VCaP (cell line): ENCODE results near the gene MNDA.
"Not testable (repeated sequence)": the region's sequence is repeated elsewhere in the genome, so short reads cannot be mapped to it uniquely, and the experiment has no call there.

Experiments
- H3K27ac ChIP-seq: fragments of 450-650 bp; 2 replicates; pipeline ENCODE4 v1.5.1; 2017
- TF ChIP-seq, protein P1 (sequence below): fragments of 450-650 bp; conservative IDR thresholded peaks from 2 replicates; pipeline ENCODE4 v1.5.1; 2017; ENCODE audit warnings: mild to moderate bottlenecking, moderate library complexity

MNDA gene

DNA sequence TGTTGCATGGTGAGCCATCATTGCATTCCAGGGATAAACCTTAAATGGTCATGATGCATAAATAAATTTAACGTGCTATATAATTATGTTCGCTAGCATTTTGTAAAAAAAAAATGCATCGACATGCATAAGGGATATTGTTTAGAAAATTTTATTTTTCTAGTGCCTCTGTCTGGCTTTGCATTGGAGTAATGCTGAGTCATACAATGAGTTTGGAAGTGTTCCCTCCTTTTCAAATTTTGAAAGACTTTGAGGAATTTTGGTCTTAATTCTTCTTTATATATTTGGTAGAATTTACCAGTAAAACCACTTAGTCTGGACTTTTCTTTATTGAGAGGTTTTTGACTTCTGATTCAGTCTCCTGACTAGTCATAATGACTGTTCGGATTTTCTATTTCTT lies 4.9 kb downstream of the MNDA start:
- no peak overlapping the region for H3K27ac ChIP-seq
- TF ChIP-seq, protein P1, sequence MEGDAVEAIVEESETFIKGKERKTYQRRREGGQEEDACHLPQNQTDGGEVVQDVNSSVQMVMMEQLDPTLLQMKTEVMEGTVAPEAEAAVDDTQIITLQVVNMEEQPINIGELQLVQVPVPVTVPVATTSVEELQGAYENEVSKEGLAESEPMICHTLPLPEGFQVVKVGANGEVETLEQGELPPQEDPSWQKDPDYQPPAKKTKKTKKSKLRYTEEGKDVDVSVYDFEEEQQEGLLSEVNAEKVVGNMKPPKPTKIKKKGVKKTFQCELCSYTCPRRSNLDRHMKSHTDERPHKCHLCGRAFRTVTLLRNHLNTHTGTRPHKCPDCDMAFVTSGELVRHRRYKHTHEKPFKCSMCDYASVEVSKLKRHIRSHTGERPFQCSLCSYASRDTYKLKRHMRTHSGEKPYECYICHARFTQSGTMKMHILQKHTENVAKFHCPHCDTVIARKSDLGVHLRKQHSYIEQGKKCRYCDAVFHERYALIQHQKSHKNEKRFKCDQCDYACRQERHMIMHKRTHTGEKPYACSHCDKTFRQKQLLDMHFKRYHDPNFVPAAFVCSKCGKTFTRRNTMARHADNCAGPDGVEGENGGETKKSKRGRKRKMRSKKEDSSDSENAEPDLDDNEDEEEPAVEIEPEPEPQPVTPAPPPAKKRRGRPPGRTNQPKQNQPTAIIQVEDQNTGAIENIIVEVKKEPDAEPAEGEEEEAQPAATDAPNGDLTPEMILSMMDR, result no peak

DNA sequence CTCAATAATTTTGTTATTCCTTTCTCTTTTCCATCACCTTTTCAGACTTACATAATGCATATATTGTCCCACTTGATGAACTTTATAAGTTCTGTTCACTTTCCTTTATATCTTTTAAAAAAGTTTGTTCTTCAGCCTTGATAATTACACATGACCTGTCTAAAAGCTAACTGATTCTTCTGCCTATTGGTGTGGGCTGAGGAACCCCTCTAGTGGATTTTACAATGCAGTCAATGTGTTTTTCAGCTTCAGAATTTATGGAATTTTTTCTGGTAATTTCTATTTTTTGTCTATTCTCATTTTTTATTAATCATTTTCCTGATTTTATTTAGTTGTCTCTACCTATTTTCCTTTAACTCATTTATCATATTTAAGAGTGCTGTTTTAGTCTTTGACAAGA lies 7.5 kb downstream of the MNDA start:
- TF ChIP-seq, protein P1, result no peak
- H3K27ac ChIP-seq, result no peak overlapping the region

DNA sequence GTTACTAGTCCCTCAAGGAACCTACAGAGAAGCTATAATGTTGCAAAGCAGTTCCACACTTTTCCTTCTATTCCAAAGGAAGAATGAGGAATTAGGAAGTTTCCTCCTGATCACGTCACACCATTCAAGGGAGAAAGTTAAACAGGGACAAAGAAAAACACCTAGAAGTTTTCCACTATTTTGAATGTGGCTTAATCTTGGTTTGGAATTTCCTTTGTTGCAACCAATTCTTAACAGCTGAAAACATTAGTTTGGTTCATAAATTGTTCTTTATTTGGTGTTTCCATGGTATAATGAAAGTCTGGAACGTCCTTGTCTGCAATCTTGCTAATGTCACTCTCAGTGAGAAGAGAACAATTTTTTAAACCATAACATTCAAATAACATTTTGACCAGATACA lies 8.4 kb downstream of the MNDA start:
- TF ChIP-seq, protein P1, result no peak
- H3K27ac ChIP-seq, result no peak overlapping the region

DNA sequence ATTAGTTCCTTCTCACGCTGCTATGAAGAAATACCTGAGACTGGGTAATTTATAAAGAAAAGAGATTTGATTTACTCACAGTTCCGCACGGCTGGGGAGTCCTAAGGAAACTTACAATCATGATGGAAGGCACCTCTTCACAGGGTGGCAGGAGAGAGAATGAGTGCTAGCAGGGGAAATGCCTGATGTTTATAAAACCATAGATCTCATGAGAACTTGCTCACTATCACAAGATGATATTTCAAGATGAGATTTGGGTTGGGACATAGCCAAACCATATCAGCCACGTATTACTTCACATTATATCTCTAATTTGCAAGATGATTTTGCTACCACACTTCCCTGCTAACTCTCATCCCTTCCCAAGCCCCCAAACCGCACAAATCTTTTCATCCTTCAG lies 9.1 kb downstream of the MNDA start:
- TF ChIP-seq, protein P1, result no peak
- no peak overlapping the region for H3K27ac ChIP-seq

DNA sequence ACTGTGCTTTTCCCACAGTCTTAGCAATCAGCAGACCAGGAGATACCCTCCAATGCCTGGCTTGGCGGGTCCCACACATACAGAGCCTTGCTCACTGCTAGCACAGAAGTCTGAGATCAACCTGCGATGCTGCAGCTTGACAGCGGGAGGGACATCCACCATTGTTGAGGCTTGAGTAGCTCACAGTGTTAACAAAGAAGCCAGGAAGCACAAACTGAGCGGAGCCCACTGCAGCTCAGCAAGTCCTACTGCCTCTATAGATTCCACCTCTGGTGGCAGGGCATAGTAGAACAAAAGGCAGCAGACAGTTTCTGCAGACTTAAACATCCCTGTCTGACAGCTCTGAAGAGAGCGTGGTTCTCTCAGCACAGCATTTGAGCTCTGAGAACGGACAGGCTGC lies 33.4 kb downstream of the MNDA start:
- TF ChIP-seq, protein P1, result no peak
- no peak overlapping the region for H3K27ac ChIP-seq

DNA sequence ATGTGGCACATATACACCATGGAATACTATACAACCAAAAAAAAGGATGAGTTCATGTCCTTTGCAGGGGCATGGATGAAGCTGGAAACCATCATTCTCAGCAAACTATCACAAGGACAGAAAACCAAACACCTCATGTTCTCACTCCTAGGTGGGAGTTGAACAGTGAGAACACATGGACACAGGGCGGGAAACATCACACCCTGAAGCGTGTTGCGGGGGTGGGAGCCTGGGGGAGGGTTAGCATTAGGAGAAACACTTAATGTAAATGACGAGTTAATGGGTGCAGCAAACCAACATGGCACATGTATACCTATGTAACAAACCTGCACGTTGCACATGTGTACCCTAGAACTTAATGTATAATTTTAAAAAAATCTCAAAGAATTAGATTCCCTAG lies 39.3 kb downstream of the MNDA start:
- not testable (repeated sequence) for H3K27ac ChIP-seq

DNA sequence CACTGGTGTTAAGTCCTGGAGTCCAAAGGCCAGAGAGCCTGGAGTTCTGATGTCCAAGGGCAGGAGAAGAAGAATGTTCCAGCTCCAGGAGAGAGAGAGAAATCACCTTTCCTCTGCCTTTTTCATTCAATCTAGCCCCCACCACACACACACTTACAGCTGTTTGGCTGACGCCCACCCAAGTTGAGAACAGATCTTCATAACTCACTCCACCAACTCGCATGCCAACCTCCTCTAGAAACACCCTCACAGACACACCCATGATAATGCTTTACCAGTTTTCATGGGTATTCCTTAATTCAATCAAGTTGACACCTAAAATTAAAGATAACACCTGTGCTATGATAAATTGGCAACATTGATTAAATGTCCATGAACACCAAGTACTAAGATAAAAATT lies 42.0 kb downstream of the MNDA start:
- TF ChIP-seq, protein P1, result no peak
- H3K27ac ChIP-seq, result no peak overlapping the region

DNA sequence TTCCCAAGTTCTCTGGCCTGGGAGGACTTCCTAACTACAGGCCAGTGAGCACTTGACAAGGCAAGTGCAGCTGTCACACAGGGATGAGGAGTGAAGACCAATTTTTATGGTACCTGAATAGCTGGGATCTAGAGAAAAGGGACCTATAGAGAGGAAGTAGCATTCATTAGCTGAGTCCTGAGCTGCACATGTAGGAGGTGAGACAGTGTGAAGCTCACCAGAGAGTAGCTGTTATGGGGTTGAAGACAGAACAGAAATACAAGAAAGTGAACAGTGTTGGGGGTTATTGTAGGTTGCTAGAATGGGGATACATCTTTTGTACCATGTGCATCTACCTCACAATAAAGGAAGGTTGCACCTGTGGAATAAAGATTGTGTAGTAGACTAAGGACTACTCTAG lies 62.5 kb downstream of the MNDA start:
- no peak overlapping the region for H3K27ac ChIP-seq
- TF ChIP-seq, protein P1, result no peak
